Transverse colon (tissue), 4 donors: ENCODE measurements around the gene RAPGEF6. TPM values are rescaled to one million over a fixed set of nuclear protein-coding genes. Genes with fewer than 3 reads are reported as not detected.
"Not testable (repeated sequence)": the region's sequence is repeated elsewhere in the genome, so short reads cannot be mapped to it uniquely, and the experiment has no call there.

Experiments used
- DNase-seq: peaks from one replicate; pipeline ENCODE4 v3.0.0-alpha.2; 2019
- H3K27ac ChIP-seq, 4 donors: fragments of 200-600 bp; sonication (generic); 2 replicates each; pipeline ENCODE4 v1.5.1; 2016 to 2018; ENCODE audit warnings: inconsistent platforms in 4 of 4
- H3K27me3 ChIP-seq: fragments of 200-600 bp; sonication (generic); 2 replicates; pipeline ENCODE4 v1.5.1; 2017; ENCODE audit warnings: inconsistent platforms
- H3K36me3 ChIP-seq, 4 donors: fragments of 200-600 bp; sonication (generic); 2 replicates each; pipeline ENCODE4 v1.5.1; 2017 to 2019; ENCODE audit warnings: inconsistent platforms in 4 of 4
- H3K4me1 ChIP-seq, 4 donors: fragments of 200-600 bp; sonication (generic); 2 replicates each; pipeline ENCODE4 v1.5.1; 2017 to 2020; ENCODE audit warnings: inconsistent platforms in 4 of 4
- H3K4me3 ChIP-seq, 4 donors: fragments of 200-600 bp; sonication (generic); 1 replicate in 1 of 4; 2 replicates in 3 of 4; pipeline versions ENCODE4 v1.5.1 to v1.6.1; 2017 to 2019; ENCODE audit warnings: inconsistent platforms in 4 of 4
- H3K9me3 ChIP-seq, 2 donors: fragments of 200-600 bp; sonication (generic); 2 replicates each; pipeline ENCODE4 v1.5.1; 2017 to 2019; ENCODE audit warnings: inconsistent platforms in 2 of 2
- CTCF ChIP-seq, 5 experiments: fragments of 200-600 bp in 3 of 5; fragments of 450-650 bp in 2 of 5; sonication (generic) in 3 of 5; IDR thresholded peaks; 1 replicate in 2 of 5; 2 replicates in 3 of 5; pipeline ENCODE4 v1.5.1; 2016 to 2017; ENCODE audit warnings: antibody characterized with exemption in 5 of 5, inconsistent platforms in 3 of 5, mild to moderate bottlenecking in 2 of 5, moderate library complexity in 1 of 5
- EP300 ChIP-seq: sonication (generic); formaldehyde crosslinking; IDR thresholded peaks from one replicate; pipeline ENCODE4 v1.6.1; 2017; ENCODE audit warnings: antibody characterized with exemption, low read depth
- POLR2A ChIP-seq: fragments of 450-650 bp; IDR thresholded peaks from one replicate; pipeline ENCODE4 v1.6.1; 2016; ENCODE audit warnings: antibody characterized with exemption, mild to moderate bottlenecking, moderate library complexity
- POLR2AphosphoS5 ChIP-seq, 3 donors: sonication (generic); formaldehyde crosslinking; IDR thresholded peaks; one replicate each; pipeline ENCODE4 v1.6.1; 2016; ENCODE audit warnings: antibody characterized with exemption in 3 of 3
- WGBS, 2 donors: methylation state at CpG; one replicate each; pipeline ENCODE4 v1.1.5; 2018; ENCODE audit warnings: low coverage in 1 of 2; 5-methylcytosine and 5-hydroxymethylcytosine counted together
- in situ Hi-C, 4 donors: fragments of 200-750 bp; cut with MboI; loops; one replicate each; pipeline versions ENCODE4 v1.15.0 to v1.15.1; 2017; ENCODE audit warnings: low sequenced_read_pairs in 3 of 4, low pct_ligation_motif_present in 1 of 4, low pct_unique_long_range_greater_than_20kb in 1 of 4
- intact Hi-C: fragments of 100-400 bp; cut with DNase I; formaldehyde crosslinking; loops from one replicate; pipeline ENCODE4 v1.15.1; 2023; ENCODE audit warnings: low total_unique reads
- total RNA-seq, 4 donors: library from RNA; depleted of rRNA; stranded (reverse); fragments of >200 nt; gene quantifications; one replicate each; pipeline ENCODE4 v1.1.0, GENCODE V29; 2016

Gene RAPGEF6
- total RNA-seq, 4 donors from 2014 or later: 21.3 to 40.3 (median 35.9) TPM

DNA sequence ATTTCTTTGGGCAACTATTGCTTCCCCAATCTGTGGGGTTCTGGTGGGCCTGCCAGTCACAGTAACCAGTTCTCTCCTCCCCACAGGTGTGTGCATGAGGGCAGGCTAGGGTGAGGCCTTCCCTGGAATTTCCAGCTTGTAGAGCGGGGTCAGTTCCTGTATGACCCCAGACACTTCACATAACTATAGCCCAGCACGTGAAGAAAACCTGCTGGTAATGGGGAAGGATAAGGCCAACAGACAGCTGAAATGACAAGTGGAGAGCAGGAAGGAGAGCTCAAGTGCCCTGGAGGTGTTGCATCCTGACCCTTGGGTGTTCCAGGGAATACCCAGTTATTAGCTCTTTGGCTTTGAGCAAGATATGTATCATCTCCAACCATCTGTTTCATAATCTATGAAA lies 229.0 kb downstream of the RAPGEF6 start:
- no peak for DNase-seq
- TF ChIP-seq POLR2AphosphoS5 (IDR thresholded peaks at IDR 0.05) (no peak), CTCF (IDR thresholded peaks at IDR 0.05) (no peak), EP300 (no peak)
- in situ Hi-C loops (loop anchor here in 2 of 4 donors (25.0 kb wide), 2 partner anchors 244 to 544 kb away; partner anchors contain the start of genes HINT1 (in 1 of the 2) and LYRM7 (in 1 of the 2)), intact Hi-C loops (no loop called here)
- Histone ChIP-seq H3K36me3 (peaks cover 0 to 9% (median 0%) of the 10 kb centered on the region in 4 donors), H3K27me3 (no peaks in the 10 kb centered on the region), H3K27ac (no peak overlapping the region), H3K4me3 (no peak overlapping the region), H3K9me3 (peaks cover 4 to 15% of the 10 kb centered on the region in 2 donors), H3K4me1 (peaks cover 0 to 3% (median 0%) of the 10 kb centered on the region in 4 donors)
- WGBS, 2 donors: 94% methylated on average over 2 of the region's 2 CpGs; no CpG with 5 or more reads in 1 of the 2 donors

GRCh38 chr5:131405674-131406073 lies 229.4 kb downstream of the RAPGEF6 start:
- Histone ChIP-seq H3K27me3 (no peaks in the 10 kb centered on the region), H3K9me3 (peaks cover 4 to 15% of the 10 kb centered on the region in 2 donors), H3K4me3 (no peak overlapping the region), H3K36me3 (peaks cover 0 to 9% (median 0%) of the 10 kb centered on the region in 4 donors), H3K27ac (no peak overlapping the region), H3K4me1 (peaks cover 0 to 3% (median 0%) of the 10 kb centered on the region in 4 donors)
- WGBS, 2 donors: 96 to 100% methylated on average over 1 to 2 of the region's 2 CpGs
- TF ChIP-seq POLR2AphosphoS5 (IDR thresholded peaks at IDR 0.05) (no peak), POLR2A (no peak), EP300 (no peak), CTCF (IDR thresholded peaks at IDR 0.05) (no peak)
- DNase-seq: no peak
- in situ Hi-C loops (loop anchor here in 2 of 4 donors (25.0 kb wide), 2 partner anchors 243 to 543 kb away; partner anchors contain the start of genes HINT1 (in 1 of the 2) and LYRM7 (in 1 of the 2)), intact Hi-C loops (no loop called here)

GRCh38 chr5:131400585-131400984 lies 234.4 kb downstream of the RAPGEF6 start:
- intact Hi-C loops: no loop called here
- H3K4me1 ChIP-seq: no peaks in the 10 kb centered on the region
- no peak for DNase-seq
- peaks cover 0 to 24% (median 3%) of the 10 kb centered on the region in 4 donors for H3K36me3 ChIP-seq
- in situ Hi-C loops: loop anchor here in 2 of 4 donors (25.0 kb wide), 2 partner anchors 238 to 538 kb away; partner anchors contain the start of genes HINT1 (in 1 of the 2) and LYRM7 (in 1 of the 2)
- H3K27me3 ChIP-seq: no peaks in the 10 kb centered on the region
- 92 to 97% methylated on average over 2 to 3 of the region's 3 CpGs for WGBS, 2 donors
- TF ChIP-seq POLR2A (no peak), EP300 (no peak), POLR2AphosphoS5 (IDR thresholded peaks at IDR 0.05) (no peak), CTCF (IDR thresholded peaks at IDR 0.05) (no peak)
- H3K27ac ChIP-seq: no peak overlapping the region
- no peak overlapping the region for H3K4me3 ChIP-seq
- peaks cover 4 to 15% of the 10 kb centered on the region in 2 donors for H3K9me3 ChIP-seq

DNA sequence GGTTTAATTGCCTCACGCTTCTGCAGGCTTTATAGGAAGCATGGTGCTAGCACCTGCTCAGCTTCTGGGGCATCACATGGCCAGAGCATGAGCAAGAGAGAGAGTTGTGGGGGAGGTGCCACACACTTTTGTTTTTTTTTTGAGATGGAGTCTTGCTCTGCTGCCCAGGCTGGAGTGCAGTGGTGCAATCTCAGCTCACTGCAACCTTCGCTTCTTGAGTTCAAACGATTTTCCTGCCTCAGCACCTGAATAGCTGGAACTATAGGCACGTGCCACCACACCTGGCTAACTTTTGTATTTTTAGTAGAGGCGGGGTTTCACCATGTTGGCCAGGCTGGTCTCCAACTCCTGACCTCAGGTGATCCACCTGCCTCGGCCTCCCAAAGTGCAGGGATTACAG lies 236.0 kb downstream of the RAPGEF6 start:
- intact Hi-C loops: not testable (repeated sequence)
- in situ Hi-C loops: loop anchor here in 1 of 4 donors (25.0 kb wide), 1 partner anchor 237 kb away; the partner anchor contains the start of genes HINT1 and LYRM7

More for the DNA sequence above, 236.0 kb downstream of the RAPGEF6 start:
- peaks cover 0 to 24% (median 3%) of the 10 kb centered on the region in 4 donors for H3K36me3 ChIP-seq
- not testable (repeated sequence) for DNase-seq, H3K27me3 ChIP-seq, H3K4me3 ChIP-seq, H3K4me1 ChIP-seq, H3K27ac ChIP-seq
- WGBS, 2 donors: 86 to 100% methylated on average over 2 to 6 of the region's 6 CpGs
- H3K9me3 ChIP-seq: peaks cover 4 to 15% of the 10 kb centered on the region in 2 donors
